Measurements from ENCODE around the gene PKN3.
"Not testable (repeated sequence)": the region's sequence is repeated elsewhere in the genome, so short reads cannot be mapped to it uniquely, and the experiment has no call there.

The PKN3 gene

GRCh38 chr9:128685636-128686489, 16.4 kb upstream of the PKN3 start:
- H3K4me3 ChIP-seq (ENCODE audit: low read depth, low read length): no peak overlapping the region
- no peak for DNase-seq (ENCODE audit: low read depth)
- in situ Hi-C loops (cut with HindIII; ENCODE audit: low sequenced_read_pairs): no loop called here
- TF ChIP-seq CTCF (IDR thresholded peaks at IDR 0.05; ENCODE audit: low read depth, low read length, missing control alignments): no peak

- in situ Hi-C loops (cut with HindIII; ENCODE audit: low sequenced_read_pairs): no loop called here
- no peak overlapping the region for H3K4me3 ChIP-seq (ENCODE audit: low read depth, low read length)
- TF ChIP-seq CTCF (IDR thresholded peaks at IDR 0.05; ENCODE audit: low read depth, low read length, missing control alignments): no peak
- DNase-seq (ENCODE audit: low read depth): no peak
Observed at GRCh38 chr9:128687453-128687852, 14.8 kb upstream of the PKN3 start.

GRCh38 chr9:128688501-128689292, 13.6 kb upstream of the PKN3 start, which contains the start of gene SET:
Gene SET (plus strand): TSS chr9:128689222. CDS start chr9:128689583, 361 bp downstream.
- in situ Hi-C loops (cut with HindIII; ENCODE audit: low sequenced_read_pairs): no loop called here
- H3K4me3 ChIP-seq (ENCODE audit: low read depth, low read length): peak within 1 kb of the TSS; percentile 96
- DNase-seq (ENCODE audit: low read depth): peak; percentile 64
- no peak for TF ChIP-seq CTCF (IDR thresholded peaks at IDR 0.05; ENCODE audit: low read depth, low read length, missing control alignments)

GRCh38 chr9:128689293-128689774, 13.0 kb upstream of the PKN3 start:
- no peak for DNase-seq (ENCODE audit: low read depth)
- H3K4me3 ChIP-seq (ENCODE audit: low read depth, low read length): peak overlapping the region; percentile 52
- no peak for TF ChIP-seq CTCF (IDR thresholded peaks at IDR 0.05; ENCODE audit: low read depth, low read length, missing control alignments)
- in situ Hi-C loops (cut with HindIII; ENCODE audit: low sequenced_read_pairs): no loop called here

GRCh38 chr9:128689820-128690683, 12.3 kb upstream of the PKN3 start:
- DNase-seq (ENCODE audit: low read depth): no peak
- no peak for TF ChIP-seq CTCF (IDR thresholded peaks at IDR 0.05; ENCODE audit: low read depth, low read length, missing control alignments)
- in situ Hi-C loops (cut with HindIII; ENCODE audit: low sequenced_read_pairs): loop anchor here (10.0 kb wide), 1 partner anchor 65 kb away; no protein-coding TSS in a partner anchor
- H3K4me3 ChIP-seq (ENCODE audit: low read depth, low read length): peak overlapping the region; percentile 96

GRCh38 chr9:128690684-128691034, 11.6 kb upstream of the PKN3 start:
- in situ Hi-C loops (cut with HindIII; ENCODE audit: low sequenced_read_pairs): loop anchor here (10.0 kb wide), 1 partner anchor 66 kb away; no protein-coding TSS in a partner anchor
- peak overlapping the region; percentile 96 for H3K4me3 ChIP-seq (ENCODE audit: low read depth, low read length)
- no peak for DNase-seq (ENCODE audit: low read depth)
- no peak for TF ChIP-seq CTCF (IDR thresholded peaks at IDR 0.05; ENCODE audit: low read depth, low read length, missing control alignments)

- not testable (repeated sequence) for DNase-seq (ENCODE audit: low read depth); H3K4me3 ChIP-seq (ENCODE audit: low read depth, low read length)
- in situ Hi-C loops (cut with HindIII; ENCODE audit: low sequenced_read_pairs): loop anchor here (10.0 kb wide), 1 partner anchor 69 kb away; no protein-coding TSS in a partner anchor
Observed at GRCh38 chr9:128693738-128694137, 8.6 kb upstream of the PKN3 start.

All from astrocyte of the cerebellum (primary cell).